C4-2B (cell line): ENCODE data around the gene ARHGAP12.

Source experiments
- CTCF ChIP-seq: fragments of 450-650 bp; conservative IDR thresholded peaks from 2 replicates; pipeline ENCODE4 v1.5.1; 2017; ENCODE audit warnings: mild to moderate bottlenecking
- ZFX ChIP-seq: fragments of 450-650 bp; IDR thresholded peaks from 2 replicates; pipeline ENCODE4 v1.6.1; 2017

- TF ChIP-seq CTCF: no peak
- TF ChIP-seq ZFX: no peak
Observed at GRCh38 chr10:31871266-31872065, 57.2 kb downstream of the ARHGAP12 start.
